OCI-LY3 (cell line): ENCODE measurements around the gene RGS14.
A peak's percentile ranks its signal among the peaks of the same experiment; 100 is the strongest.

Experiments used
- H2AFZ ChIP-seq: fragments of 200-600, 300-600 bp; shearing (Covaris generic); 2 replicates; pipeline ENCODE4 v1.6.0; 2014; ENCODE audit warnings: antibody characterized with exemption, low read depth, low read length
- H3K27ac ChIP-seq: fragments of 200-600, 300-600 bp; sonication (generic); 2 replicates; pipeline ENCODE4 v1.5.1; 2014; ENCODE audit warnings: mild to moderate bottlenecking, low read length, moderate library complexity, mixed read lengths
- H3K27me3 ChIP-seq: fragments of 200-600, 300-600 bp; sonication (generic); 2 replicates; pipeline ENCODE4 v1.6.1; 2014; ENCODE audit warnings: low read depth, low read length, mixed read lengths
- H3K36me3 ChIP-seq: fragments of 200-600, 300-600 bp; sonication (generic); replicated peaks from 2 replicates; pipeline ENCODE3; 2014; ENCODE audit warnings: low read depth, low read length, mixed read lengths
- H3K4me1 ChIP-seq: fragments of 300-600, 200-600 bp; sonication (generic); 2 replicates; pipeline ENCODE4 v1.6.1; 2014; ENCODE audit warnings: low read length, mixed read lengths
- H3K4me2 ChIP-seq: fragments of 200-600, 300-600 bp; sonication (generic); 2 replicates; pipeline ENCODE4 v1.6.1; 2014; ENCODE audit warnings: low read length, mixed read lengths
- H3K4me3 ChIP-seq: fragments of 300-600, 200-600 bp; sonication (generic); 2 replicates; pipeline ENCODE4 v1.5.1; 2014; ENCODE audit warnings: antibody characterized with exemption, mild to moderate bottlenecking, low read length, moderate library complexity
- H3K79me2 ChIP-seq: fragments of 300-600, 200-600 bp; shearing (Covaris generic); 2 replicates; pipeline ENCODE4 v1.6.1; 2014; ENCODE audit warnings: mild to moderate bottlenecking, low read length, mixed read lengths
- H3K9ac ChIP-seq: fragments of 300-600, 200-600 bp; shearing (Covaris generic); 2 replicates; pipeline ENCODE4 v1.6.0; 2014; ENCODE audit warnings: mild to moderate bottlenecking, low read length, moderate library complexity
- H3K9me3 ChIP-seq: fragments of 200-600, 300-600 bp; shearing (Covaris generic); 2 replicates; pipeline ENCODE4 v1.6.1; 2014; ENCODE audit warnings: low read length, mixed read lengths; ENCODE audit not compliant: insufficient read depth
- H4K20me1 ChIP-seq: fragments of 200-600, 300-600 bp; sonication (generic); 2 replicates; pipeline ENCODE4 v1.6.1; 2016; ENCODE audit warnings: low read length, mixed read lengths; ENCODE audit not compliant: insufficient read depth
- CTCF ChIP-seq: fragments of 200-600, 300-600 bp; sonication (generic); IDR thresholded peaks from 2 replicates; pipeline ENCODE4 v1.5.1; 2014; ENCODE audit warnings: antibody characterized with exemption, low read length, low read depth
- EZH2phosphoT487 ChIP-seq: fragments of 200-600 bp; shearing (Covaris generic); IDR thresholded peaks from 2 replicates; pipeline ENCODE4 v1.6.1; 2018; ENCODE audit warnings: antibody characterized with exemption, mixed run types, low read depth

The RGS14 gene

DNA sequence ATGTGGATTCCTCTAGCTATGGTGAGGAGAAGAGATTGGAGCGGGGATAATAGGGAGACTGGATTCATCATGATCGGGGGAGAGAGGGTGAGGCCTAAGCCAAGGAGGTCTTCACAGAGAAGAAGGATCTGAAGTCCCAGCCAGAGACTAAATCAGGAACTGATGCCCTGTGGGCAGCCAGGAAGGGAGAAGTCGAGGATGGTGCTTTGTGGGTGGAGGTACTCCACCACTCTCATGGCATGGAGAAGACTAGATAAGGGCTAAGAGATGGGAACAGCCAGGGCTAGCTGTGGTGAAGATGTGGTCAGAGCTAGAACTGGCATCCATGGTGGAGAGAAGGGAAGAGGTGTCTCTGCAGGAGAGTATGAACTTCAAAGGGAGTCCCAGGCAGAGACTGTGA lies 3.0 kb upstream of the RGS14 start:
- peaks cover 26% of the 10 kb centered on the region for H3K79me2 ChIP-seq
- H3K4me1 ChIP-seq = peaks cover 35% of the 10 kb centered on the region
- TF ChIP-seq EZH2phosphoT487 (no peak), CTCF (no peak)
- no peaks in the 10 kb centered on the region for H4K20me1 ChIP-seq
- H3K27me3 ChIP-seq = no peaks in the 10 kb centered on the region
- no peak overlapping the region for H3K9ac ChIP-seq
- no peak overlapping the region for H3K4me3 ChIP-seq
- no peak overlapping the region for H3K27ac ChIP-seq
- no peak overlapping the region for H2AFZ ChIP-seq
- H3K36me3 ChIP-seq = no peaks in the 10 kb centered on the region
- no peaks in the 10 kb centered on the region for H3K9me3 ChIP-seq
- no peak overlapping the region for H3K4me2 ChIP-seq

DNA sequence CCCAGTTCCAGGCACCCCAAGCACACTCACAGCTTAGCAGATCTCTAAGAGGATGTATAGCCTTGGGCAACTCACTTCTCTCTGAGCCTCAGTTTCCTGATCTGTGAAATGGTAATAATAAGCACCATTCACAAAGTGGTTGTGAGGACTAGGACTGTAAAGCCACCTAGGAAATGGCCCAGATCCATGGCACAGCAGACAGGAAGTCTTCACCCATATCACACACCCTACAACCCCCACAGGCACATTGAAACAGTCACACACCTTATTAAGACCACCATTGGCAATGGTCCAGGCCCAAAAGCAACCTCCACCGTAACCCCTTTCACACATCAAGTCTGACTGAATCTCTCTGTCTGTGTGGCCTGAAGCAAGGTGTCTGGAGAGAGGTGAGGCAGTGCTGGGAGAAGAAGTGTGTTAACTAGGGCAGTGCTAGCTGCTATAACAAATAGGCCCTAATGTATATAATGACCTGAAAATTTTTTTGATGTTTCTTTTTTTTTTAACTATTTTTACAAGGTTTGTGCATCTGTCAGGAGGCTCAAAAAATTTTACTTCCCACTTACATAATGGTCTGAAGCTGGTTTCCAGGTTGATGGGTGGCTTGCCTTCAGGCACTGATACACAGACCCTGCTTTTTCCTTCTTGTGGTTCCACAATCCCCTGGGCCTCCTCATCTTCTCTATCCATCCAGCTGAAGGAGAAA lies 2.4 kb upstream of the RGS14 start:
- Histone ChIP-seq H4K20me1 (no peaks in the 10 kb centered on the region), H3K27me3 (no peaks in the 10 kb centered on the region), H3K4me2 (no peak overlapping the region), H3K36me3 (no peaks in the 10 kb centered on the region), H3K4me3 (no peak overlapping the region), H3K27ac (no peak overlapping the region), H3K79me2 (peaks cover 20% of the 10 kb centered on the region), H3K4me1 (peaks cover 29% of the 10 kb centered on the region), H3K9ac (no peak overlapping the region), H3K9me3 (no peaks in the 10 kb centered on the region), H2AFZ (no peak overlapping the region)
- TF ChIP-seq CTCF = no peak

DNA sequence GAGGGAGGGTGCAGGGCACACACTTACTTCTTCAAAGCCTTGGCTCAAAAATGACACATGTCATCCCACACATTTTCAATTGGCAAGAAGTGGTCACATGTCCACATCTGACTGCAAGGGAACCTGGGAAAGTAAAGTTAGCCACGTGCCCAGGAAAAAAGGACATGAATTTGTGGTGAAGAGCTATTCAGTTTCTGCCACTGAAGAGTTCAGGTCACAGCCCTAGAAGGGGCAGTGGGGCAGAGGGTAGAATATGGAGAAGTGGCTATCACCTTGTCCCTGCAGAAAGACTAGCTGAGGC lies 1.9 kb upstream of the RGS14 start:
- H3K4me2 ChIP-seq = no peak overlapping the region
- H3K4me3 ChIP-seq = no peak overlapping the region
- no peak overlapping the region for H2AFZ ChIP-seq
- no peaks in the 10 kb centered on the region for H4K20me1 ChIP-seq
- no peak overlapping the region for H3K9ac ChIP-seq
- no peaks in the 10 kb centered on the region for H3K27me3 ChIP-seq
- no peak for TF ChIP-seq CTCF
- TF ChIP-seq EZH2phosphoT487 = no peak
- H3K27ac ChIP-seq = no peak overlapping the region
- H3K9me3 ChIP-seq = no peaks in the 10 kb centered on the region
- H3K36me3 ChIP-seq = no peaks in the 10 kb centered on the region
- H3K79me2 ChIP-seq = peaks cover 15% of the 10 kb centered on the region
- H3K4me1 ChIP-seq = peaks cover 25% of the 10 kb centered on the region

DNA sequence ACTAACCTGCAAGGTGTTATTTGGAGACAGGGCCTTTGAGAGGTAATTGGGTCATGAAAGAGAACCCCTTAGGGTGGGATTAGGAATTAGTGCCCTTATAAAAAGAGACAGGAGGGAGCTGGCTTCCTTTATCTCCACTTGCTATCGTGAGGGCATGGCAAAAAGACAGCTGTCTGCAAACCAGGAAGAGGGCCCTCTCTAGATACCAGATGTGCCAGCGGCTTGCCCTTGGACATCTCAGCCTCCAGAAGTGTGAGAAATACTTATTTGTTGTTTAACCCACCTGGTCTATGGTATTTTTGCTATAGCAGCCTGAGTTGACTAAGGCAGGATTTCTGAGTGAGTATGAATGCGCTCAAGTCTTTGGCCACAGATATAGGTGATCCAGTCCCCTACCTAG lies 978 bp upstream of the RGS14 start:
- peaks cover 25% of the 10 kb centered on the region for H3K4me1 ChIP-seq
- H3K27me3 ChIP-seq = no peaks in the 10 kb centered on the region
- H3K27ac ChIP-seq = no peak overlapping the region
- H3K4me2 ChIP-seq = peak overlapping the region; percentile 98
- peaks cover 9% of the 10 kb centered on the region; the same call in 1 of the 2 replicates for H3K79me2 ChIP-seq
- H3K4me3 ChIP-seq = no peak overlapping the region
- no peaks in the 10 kb centered on the region for H3K9me3 ChIP-seq
- H3K36me3 ChIP-seq = no peaks in the 10 kb centered on the region
- H3K9ac ChIP-seq = no peak overlapping the region
- TF ChIP-seq CTCF (no peak), EZH2phosphoT487 (no peak)
- H4K20me1 ChIP-seq = no peaks in the 10 kb centered on the region
- no peak overlapping the region for H2AFZ ChIP-seq
